ENCODE results near the gene ARL9.

ARL9 gene

DNA sequence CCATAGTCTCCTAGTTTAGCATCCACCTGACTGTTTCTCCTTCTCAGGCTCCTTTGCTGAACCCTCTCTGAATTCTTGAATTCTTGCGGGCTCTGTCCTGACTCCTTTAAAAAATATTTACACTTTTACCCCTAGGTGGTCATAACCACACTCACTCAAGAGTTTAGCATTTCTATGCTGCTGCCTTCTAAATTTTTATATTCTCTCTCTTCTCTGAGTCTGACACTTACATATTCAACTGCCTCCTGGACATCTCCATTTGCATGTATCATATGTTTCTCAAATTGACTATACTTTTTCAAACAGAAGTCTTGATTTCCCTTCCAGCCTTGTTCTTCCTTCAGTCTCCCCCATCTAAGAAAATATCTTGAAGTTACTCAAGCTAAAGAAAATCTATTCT, 31.6 kb downstream of the ARL9 start:
- POLR2A ChIA-PET = no interaction called here
- CTCF ChIA-PET = interaction anchor here (0.7 kb wide), 1 partner anchor 300 kb away, joined by 3 read pairs; no protein-coding TSS in a partner anchor
- DNase-seq (ENCODE audit: extremely low spot score) = no peak

DNA sequence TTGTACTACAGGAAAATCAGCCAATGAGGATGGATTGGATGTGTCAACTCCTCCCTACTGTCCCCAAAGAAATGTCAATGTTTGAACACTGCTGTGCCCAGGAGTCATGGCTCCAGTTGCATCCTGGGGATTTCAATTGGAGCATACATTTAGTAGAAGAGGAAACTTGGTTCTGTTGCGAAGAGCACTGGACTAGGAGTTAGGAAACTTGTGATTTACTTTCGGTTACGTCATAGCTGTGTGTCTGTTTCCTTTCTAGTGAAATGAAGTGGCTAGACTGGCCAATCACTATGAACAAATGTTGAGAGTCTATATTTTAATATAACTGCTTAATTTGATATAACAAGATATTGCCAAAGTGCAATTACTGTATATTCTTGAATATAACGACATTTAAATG, 35.2 kb downstream of the ARL9 start:
- TF ChIP-seq, protein P1, sequence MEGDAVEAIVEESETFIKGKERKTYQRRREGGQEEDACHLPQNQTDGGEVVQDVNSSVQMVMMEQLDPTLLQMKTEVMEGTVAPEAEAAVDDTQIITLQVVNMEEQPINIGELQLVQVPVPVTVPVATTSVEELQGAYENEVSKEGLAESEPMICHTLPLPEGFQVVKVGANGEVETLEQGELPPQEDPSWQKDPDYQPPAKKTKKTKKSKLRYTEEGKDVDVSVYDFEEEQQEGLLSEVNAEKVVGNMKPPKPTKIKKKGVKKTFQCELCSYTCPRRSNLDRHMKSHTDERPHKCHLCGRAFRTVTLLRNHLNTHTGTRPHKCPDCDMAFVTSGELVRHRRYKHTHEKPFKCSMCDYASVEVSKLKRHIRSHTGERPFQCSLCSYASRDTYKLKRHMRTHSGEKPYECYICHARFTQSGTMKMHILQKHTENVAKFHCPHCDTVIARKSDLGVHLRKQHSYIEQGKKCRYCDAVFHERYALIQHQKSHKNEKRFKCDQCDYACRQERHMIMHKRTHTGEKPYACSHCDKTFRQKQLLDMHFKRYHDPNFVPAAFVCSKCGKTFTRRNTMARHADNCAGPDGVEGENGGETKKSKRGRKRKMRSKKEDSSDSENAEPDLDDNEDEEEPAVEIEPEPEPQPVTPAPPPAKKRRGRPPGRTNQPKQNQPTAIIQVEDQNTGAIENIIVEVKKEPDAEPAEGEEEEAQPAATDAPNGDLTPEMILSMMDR (IDR thresholded peaks at IDR 0.05; ENCODE audit: control extremely low read depth, extremely low read depth, low read depth, missing control alignments) = no peak
- no peak for DNase-seq (ENCODE audit: extremely low spot score)
- ChIA-PET CTCF (no interaction called here), POLR2A (interaction anchor here (0.6 kb wide), 1 partner anchor 780 kb away, joined by 5 read pairs; no protein-coding TSS in a partner anchor)

More for the DNA sequence above, 31.6 kb downstream of the ARL9 start:
- TF ChIP-seq, protein P1 (IDR thresholded peaks at IDR 0.05; ENCODE audit: control extremely low read depth, extremely low read depth, low read depth, missing control alignments) = no peak

DNA sequence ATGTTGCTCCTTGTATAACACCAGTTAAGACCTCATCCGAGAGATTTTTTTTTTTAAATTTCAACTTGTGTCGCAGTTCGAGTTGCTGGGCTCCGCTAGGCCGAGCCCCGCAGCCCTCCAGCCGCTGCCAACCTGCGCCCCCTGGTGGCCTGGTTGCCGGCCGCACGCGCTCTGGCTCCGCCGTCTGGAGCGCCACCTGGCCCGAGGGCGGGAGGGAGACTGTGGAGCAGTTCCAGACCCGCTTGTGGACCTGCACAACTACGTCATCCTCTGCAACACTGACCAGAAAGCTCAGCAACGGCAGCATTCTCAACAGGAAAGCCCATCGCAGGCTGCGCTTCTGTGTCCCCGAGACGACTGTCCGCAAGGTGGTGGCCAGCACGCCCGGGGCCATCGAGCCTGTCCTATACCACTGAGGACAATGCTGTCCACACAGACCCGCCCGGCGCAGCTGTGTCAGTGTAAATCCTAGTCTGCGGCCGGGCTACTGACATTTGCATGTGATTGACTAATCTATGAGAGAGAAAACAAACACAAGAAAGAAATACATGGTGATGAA, 39.1 kb downstream of the ARL9 start:
- peak; percentile 86 for DNase-seq (ENCODE audit: extremely low spot score)
- ChIA-PET CTCF (interaction anchor here (0.8 to 3.0 kb wide), 23 partner anchors 8 to 596 kb away, joined by 3 to 15 read pairs (median 4); partner anchors contain the start of genes CEP135, PAICS and PPAT), POLR2A (no interaction called here)
- TF ChIP-seq, protein P1 (IDR thresholded peaks at IDR 0.05; ENCODE audit: control extremely low read depth, extremely low read depth, low read depth, missing control alignments) = peak; percentile 100

DNA sequence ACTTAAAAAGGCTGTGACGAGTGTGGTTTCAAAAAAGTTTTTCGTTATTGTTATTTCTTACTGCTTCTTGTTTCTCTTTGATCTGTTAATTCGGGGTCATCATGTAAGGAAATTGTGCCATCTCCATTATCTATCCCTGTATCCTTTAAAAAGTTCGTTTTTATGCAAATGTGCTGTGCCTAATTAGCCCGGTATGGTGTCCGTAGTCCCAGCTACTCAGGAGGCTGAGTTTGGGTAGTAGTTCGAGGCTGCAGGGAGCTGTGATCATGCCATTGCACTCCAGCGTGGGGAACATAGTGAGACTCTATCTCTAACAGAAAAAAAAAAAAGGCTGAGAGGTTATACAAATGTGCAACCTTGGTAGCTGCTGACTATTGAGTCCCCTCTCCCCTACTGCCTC, 45.1 kb downstream of the ARL9 start:
- POLR2A ChIA-PET = no interaction called here

DNA sequence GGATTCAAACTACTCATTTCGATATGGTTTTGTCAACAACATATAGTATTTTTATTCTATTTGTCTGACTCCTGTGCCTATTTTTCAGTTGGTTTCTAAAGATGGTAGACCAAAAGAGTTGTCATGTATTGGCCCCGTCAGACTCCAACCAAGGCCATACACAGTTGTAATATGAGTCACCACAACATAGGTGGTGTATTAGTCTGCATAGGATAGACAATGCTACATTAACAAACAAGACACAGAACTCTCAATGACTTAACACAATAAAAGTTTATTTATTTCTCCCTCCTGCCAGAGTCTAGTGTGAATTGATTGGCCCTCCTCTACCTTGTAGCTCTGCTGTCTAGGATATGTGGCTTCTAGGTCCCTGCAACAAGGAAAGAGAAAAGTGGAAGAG, 45.9 kb downstream of the ARL9 start:
- DNase-seq (ENCODE audit: extremely low spot score) = no peak
- ChIA-PET POLR2A (no interaction called here), CTCF (no interaction called here)
- TF ChIP-seq, protein P1 (IDR thresholded peaks at IDR 0.05; ENCODE audit: control extremely low read depth, extremely low read depth, low read depth, missing control alignments) = no peak

More for the DNA sequence above, 45.1 kb downstream of the ARL9 start:
- TF ChIP-seq, protein P1 (IDR thresholded peaks at IDR 0.05; ENCODE audit: control extremely low read depth, extremely low read depth, low read depth, missing control alignments) = no peak
- CTCF ChIA-PET = no interaction called here
- no peak for DNase-seq (ENCODE audit: extremely low spot score)

DNA sequence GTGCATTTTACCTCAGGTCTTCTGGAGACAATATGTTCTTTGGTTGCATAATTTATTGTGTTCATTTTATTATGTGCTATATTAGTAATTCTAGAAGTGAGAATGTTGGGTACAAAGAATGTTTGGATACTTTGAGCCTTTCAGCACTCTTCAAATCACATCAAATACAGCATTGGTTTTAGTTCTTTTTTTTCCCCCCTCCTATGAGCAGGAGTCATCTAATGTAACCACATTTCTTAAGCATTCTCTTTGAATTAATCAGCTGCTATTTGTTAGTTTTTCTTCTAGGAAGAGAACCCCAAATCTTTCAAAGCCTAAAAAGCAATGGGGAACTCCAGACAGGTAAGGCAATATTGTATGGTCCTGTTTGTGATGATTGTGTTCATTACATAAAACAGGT, 46.7 kb downstream of the ARL9 start:
- CTCF ChIA-PET = interaction anchor here (1.7 kb wide), 1 partner anchor 8 kb away, joined by 8 read pairs; no protein-coding TSS in a partner anchor
- TF ChIP-seq, protein P1 (IDR thresholded peaks at IDR 0.05; ENCODE audit: control extremely low read depth, extremely low read depth, low read depth, missing control alignments) = no peak
- no peak for DNase-seq (ENCODE audit: extremely low spot score)
- POLR2A ChIA-PET = no interaction called here

Data from GM10248 (cell line).